Measurements from ENCODE around the gene VPS33A. TPM values are rescaled to one million over a fixed set of nuclear protein-coding genes. Genes with fewer than 3 reads are reported as not detected.

The VPS33A gene
- total RNA-seq, 2 experiments from 2014 or later, result 22.0 to 22.4 TPM

- no peak overlapping the region for H3K27ac Mint-ChIP-seq
- H3K27me3 Mint-ChIP-seq (ENCODE audit: low read depth), result no peaks in the 10 kb centered on the region
- ATAC-seq (no peak), DNase-seq (no peak)
- CTCF ChIA-PET, result no interaction called here
- POLR2A ChIA-PET, result no interaction called here
- peaks cover 23% of the 10 kb centered on the region for H3K36me3 Mint-ChIP-seq (ENCODE audit: low read depth)
- H3K4me3 Mint-ChIP-seq, result no peak overlapping the region
- peaks cover 7% of the 10 kb centered on the region for H3K4me1 Mint-ChIP-seq (ENCODE audit: low read depth)
- H3K9me3 Mint-ChIP-seq (ENCODE audit: insufficient read depth), result no peaks in the 10 kb centered on the region
These were observed 16.2 kb downstream of the VPS33A start for GRCh38 chr12:122250047-122250446.

DNA sequence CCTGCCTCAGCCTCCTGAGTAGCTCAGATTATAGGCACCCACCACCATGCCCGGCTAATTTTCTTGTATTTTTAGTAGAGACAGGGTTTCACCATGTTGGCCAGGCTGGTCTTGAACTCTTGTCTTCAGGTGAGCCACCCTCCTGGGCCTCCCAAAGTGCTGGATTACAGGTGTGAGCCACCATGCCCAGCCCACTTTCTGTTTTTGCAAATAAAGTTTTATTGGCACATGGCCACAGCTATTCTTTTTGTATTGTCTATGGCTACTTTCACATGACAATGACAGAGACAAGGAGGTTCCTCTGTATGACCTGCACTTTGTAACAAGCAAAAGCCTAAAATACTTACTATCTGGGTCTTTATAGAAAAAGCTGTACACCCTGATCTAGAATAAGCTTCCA lies 20.7 kb downstream of the VPS33A start:
- H3K27ac Mint-ChIP-seq, result peak overlapping the region; percentile 55
- no peaks in the 10 kb centered on the region for H3K9me3 Mint-ChIP-seq (ENCODE audit: insufficient read depth)
- DNase-seq (no peak), ATAC-seq (no peak)
- H3K4me1 Mint-ChIP-seq (ENCODE audit: low read depth), result peaks cover 19% of the 10 kb centered on the region
- H3K27me3 Mint-ChIP-seq (ENCODE audit: low read depth), result no peaks in the 10 kb centered on the region
- ChIA-PET CTCF (interaction anchor here (0.9 to 1.7 kb wide), 6 partner anchors 17 to 91 kb away, joined by 3 to 6 read pairs (median 4); partner anchors contain the start of gene VPS33A), POLR2A (interaction anchor here (0.6 to 2.1 kb wide), 2 partner anchors 18 to 231 kb away, joined by 4 to 22 read pairs; partner anchors contain the start of gene DIABLO)
- H3K4me3 Mint-ChIP-seq, result peak overlapping the region; percentile 8
- H3K36me3 Mint-ChIP-seq (ENCODE audit: low read depth), result peaks cover 33% of the 10 kb centered on the region

GRCh38 chr12:122244565-122245371 lies 21.5 kb downstream of the VPS33A start:
- Mint-ChIP-seq H3K27me3 (ENCODE audit: low read depth) (no peaks in the 10 kb centered on the region), H3K9me3 (ENCODE audit: insufficient read depth) (no peaks in the 10 kb centered on the region), H3K36me3 (ENCODE audit: low read depth) (peaks cover 27% of the 10 kb centered on the region), H3K4me1 (ENCODE audit: low read depth) (peaks cover 19% of the 10 kb centered on the region), H3K4me3 (peak overlapping the region; percentile 63), H3K27ac (peak overlapping the region; percentile 84)
- CTCF ChIA-PET, result interaction anchor here (0.7 to 1.7 kb wide), 12 partner anchors 15 to 155 kb away, joined by 3 to 6 read pairs (median 4); partner anchors contain the start of gene VPS33A
- POLR2A ChIA-PET, result interaction anchor here (0.6 to 2.1 kb wide), 2 partner anchors 18 to 403 kb away, joined by 4 to 22 read pairs; partner anchors contain the start of gene DIABLO
- peak; percentile 27 for DNase-seq
- ATAC-seq, result peak; percentile 71

DNA sequence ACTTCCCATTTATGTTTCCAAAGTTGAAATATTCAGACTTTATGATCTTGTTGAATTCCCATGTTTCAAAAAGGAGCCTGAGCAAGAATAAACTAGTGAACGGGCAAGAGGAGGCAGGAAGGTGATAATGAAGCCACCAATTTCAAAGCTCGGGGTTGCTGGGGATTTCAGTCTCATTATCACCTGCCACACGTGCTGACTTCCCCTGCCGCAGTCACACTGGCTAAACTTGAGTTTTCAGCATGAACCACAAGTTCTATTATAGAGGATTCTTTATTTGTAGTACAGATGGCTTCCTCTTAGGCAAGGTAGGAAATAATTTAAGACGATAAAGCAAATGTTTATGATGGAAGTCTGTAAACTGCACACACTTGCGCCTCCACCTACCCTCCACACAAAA lies 22.3 kb downstream of the VPS33A start:
- Mint-ChIP-seq H3K9me3 (ENCODE audit: insufficient read depth) (no peaks in the 10 kb centered on the region), H3K4me1 (ENCODE audit: low read depth) (peaks cover 19% of the 10 kb centered on the region), H3K4me3 (peak overlapping the region; percentile 63), H3K36me3 (ENCODE audit: low read depth) (peaks cover 21% of the 10 kb centered on the region), H3K27ac (peak overlapping the region; percentile 84), H3K27me3 (ENCODE audit: low read depth) (no peaks in the 10 kb centered on the region)
- ATAC-seq (no peak), DNase-seq (no peak)
- ChIA-PET CTCF (interaction anchor here (1.0 to 1.7 kb wide), 7 partner anchors 14 to 112 kb away, joined by 3 to 6 read pairs (median 4); partner anchors contain the start of gene VPS33A), POLR2A (interaction anchor here (2.1 kb wide), 1 partner anchor 17 kb away, joined by 22 read pairs; the partner anchor contains the start of gene DIABLO)

DNA sequence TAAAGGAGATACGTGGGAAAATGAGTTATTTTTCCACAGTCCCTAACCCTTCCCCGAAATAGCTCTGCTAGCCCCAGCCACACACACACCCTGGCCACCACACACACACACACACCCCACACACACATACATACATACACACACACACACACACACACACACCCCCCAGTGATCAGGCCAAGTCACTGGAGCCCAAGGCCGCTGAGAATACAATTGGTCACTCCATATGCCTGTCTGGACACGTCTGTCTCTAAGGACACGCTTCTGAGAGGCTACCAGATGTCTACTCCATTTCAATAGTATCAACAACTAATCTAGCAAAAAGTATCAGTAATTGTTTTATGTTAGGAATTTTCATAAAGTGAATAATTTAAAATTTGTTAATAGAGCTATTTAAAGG lies 27.4 kb downstream of the VPS33A start:
- H3K27me3 Mint-ChIP-seq (ENCODE audit: low read depth), result no peaks in the 10 kb centered on the region
- peaks cover under 1% of the 10 kb centered on the region for H3K4me1 Mint-ChIP-seq (ENCODE audit: low read depth)
- H3K4me3 Mint-ChIP-seq, result no peak overlapping the region
- no peaks in the 10 kb centered on the region for H3K9me3 Mint-ChIP-seq (ENCODE audit: insufficient read depth)
- ATAC-seq (no peak), DNase-seq (no peak)
- ChIA-PET CTCF (no interaction called here), POLR2A (no interaction called here)
- peaks cover 19% of the 10 kb centered on the region for H3K36me3 Mint-ChIP-seq (ENCODE audit: low read depth)
- peak overlapping the region; percentile 8 for H3K27ac Mint-ChIP-seq

DNA sequence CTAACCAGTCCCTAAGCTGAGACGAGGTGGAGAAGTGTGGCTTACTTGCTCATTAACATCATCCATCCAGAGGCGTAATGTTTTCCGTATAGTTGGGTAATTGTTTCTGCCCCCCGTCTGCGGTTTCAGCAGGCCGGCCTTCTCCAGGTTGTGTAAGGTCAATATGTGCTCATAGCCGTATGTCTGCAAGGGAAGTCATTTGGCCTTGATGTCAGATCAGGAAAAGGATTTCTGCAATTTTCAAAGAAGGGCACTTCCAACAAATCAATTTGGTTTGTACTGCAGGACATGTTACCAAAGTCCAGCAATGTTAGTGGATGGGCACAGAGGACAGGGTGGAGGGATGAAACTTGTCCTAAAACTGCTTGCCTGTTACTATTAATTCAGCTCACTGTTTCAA lies 30.6 kb downstream of the VPS33A start:
- Mint-ChIP-seq H3K27me3 (ENCODE audit: low read depth) (no peaks in the 10 kb centered on the region), H3K4me1 (ENCODE audit: low read depth) (no peaks in the 10 kb centered on the region), H3K4me3 (no peak overlapping the region), H3K9me3 (ENCODE audit: insufficient read depth) (no peaks in the 10 kb centered on the region), H3K36me3 (ENCODE audit: low read depth) (peaks cover 24% of the 10 kb centered on the region), H3K27ac (no peak overlapping the region)
- CTCF ChIA-PET, result interaction anchor here (0.6 kb wide), 1 partner anchor 10 kb away, joined by 3 read pairs; the partner anchor contains the start of gene DIABLO
- POLR2A ChIA-PET, result no interaction called here
- ATAC-seq, result no peak
- DNase-seq, result no peak

- DNase-seq (no peak), ATAC-seq (no peak)
- peaks cover 23% of the 10 kb centered on the region for H3K36me3 Mint-ChIP-seq (ENCODE audit: low read depth)
- no peak overlapping the region for H3K27ac Mint-ChIP-seq
- ChIA-PET POLR2A (no interaction called here), CTCF (no interaction called here)
- H3K27me3 Mint-ChIP-seq (ENCODE audit: low read depth), result no peaks in the 10 kb centered on the region
- peaks cover 7% of the 10 kb centered on the region for H3K4me1 Mint-ChIP-seq (ENCODE audit: low read depth)
- H3K9me3 Mint-ChIP-seq (ENCODE audit: insufficient read depth), result no peaks in the 10 kb centered on the region
- H3K4me3 Mint-ChIP-seq, result no peak overlapping the region
These were observed 33.6 kb downstream of the VPS33A start for GRCh38 chr12:122232691-122233090.

- H3K27ac Mint-ChIP-seq, result no peak overlapping the region
- H3K36me3 Mint-ChIP-seq (ENCODE audit: low read depth), result peaks cover 23% of the 10 kb centered on the region
- CTCF ChIA-PET, result interaction anchor here (1.2 kb wide), 1 partner anchor 107 kb away, joined by 4 read pairs; no protein-coding TSS in a partner anchor
- DNase-seq (no peak), ATAC-seq (no peak)
- H3K27me3 Mint-ChIP-seq (ENCODE audit: low read depth), result no peaks in the 10 kb centered on the region
- H3K4me1 Mint-ChIP-seq (ENCODE audit: low read depth), result peaks cover 19% of the 10 kb centered on the region
- H3K4me3 Mint-ChIP-seq, result no peak overlapping the region
- POLR2A ChIA-PET, result no interaction called here
- H3K9me3 Mint-ChIP-seq (ENCODE audit: insufficient read depth), result no peaks in the 10 kb centered on the region
These were observed 35.5 kb downstream of the VPS33A start for GRCh38 chr12:122230798-122231197.

DNA sequence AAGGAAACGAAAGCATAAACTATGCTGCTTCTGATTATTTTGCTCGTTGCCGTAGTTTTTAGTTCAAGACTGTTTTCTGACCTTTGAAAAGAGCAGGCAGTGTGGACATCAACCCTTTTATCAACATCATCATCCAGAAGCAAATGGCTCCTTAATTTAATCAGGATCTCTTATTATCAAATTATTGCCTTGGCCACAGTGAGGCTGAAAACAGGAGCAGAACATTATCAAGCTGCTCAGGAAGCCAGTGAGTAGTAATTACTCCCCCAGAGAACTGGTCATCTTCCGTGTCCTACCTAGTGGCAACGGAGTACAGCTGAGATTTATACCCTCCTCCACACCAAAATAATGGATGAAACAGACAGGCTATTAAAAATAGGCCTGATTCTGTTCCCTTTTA lies 38.2 kb downstream of the VPS33A start:
- DNase-seq (no peak), ATAC-seq (no peak)
- H3K27ac Mint-ChIP-seq, result peak overlapping the region; percentile 17
- H3K4me1 Mint-ChIP-seq (ENCODE audit: low read depth), result peaks cover 34% of the 10 kb centered on the region
- no peaks in the 10 kb centered on the region for H3K9me3 Mint-ChIP-seq (ENCODE audit: insufficient read depth)
- CTCF ChIA-PET, result interaction anchor here (1.0 to 1.8 kb wide), 4 partner anchors 13 to 34 kb away, joined by 3 to 4 read pairs (median 4); no protein-coding TSS in a partner anchor
- POLR2A ChIA-PET, result interaction anchor here (3.1 kb wide), 1 partner anchor 16 kb away, joined by 22 read pairs; no protein-coding TSS in a partner anchor
- no peaks in the 10 kb centered on the region for H3K27me3 Mint-ChIP-seq (ENCODE audit: low read depth)
- H3K4me3 Mint-ChIP-seq, result peak overlapping the region; percentile 89
- peaks cover 25% of the 10 kb centered on the region for H3K36me3 Mint-ChIP-seq (ENCODE audit: low read depth)

- peak; percentile 70 for DNase-seq
- CTCF ChIA-PET, result interaction anchor here (1.0 to 1.8 kb wide), 5 partner anchors 12 to 40 kb away, joined by 3 to 4 read pairs (median 3); no protein-coding TSS in a partner anchor
- ATAC-seq, result peak; percentile 6
- peak overlapping the region; percentile 81 for H3K27ac Mint-ChIP-seq
- peak overlapping the region; percentile 89 for H3K4me3 Mint-ChIP-seq
- peaks cover 29% of the 10 kb centered on the region for H3K36me3 Mint-ChIP-seq (ENCODE audit: low read depth)
- POLR2A ChIA-PET, result interaction anchor here (3.1 kb wide), 1 partner anchor 17 kb away, joined by 22 read pairs; no protein-coding TSS in a partner anchor
- H3K4me1 Mint-ChIP-seq (ENCODE audit: low read depth), result peaks cover 37% of the 10 kb centered on the region
- no peaks in the 10 kb centered on the region for H3K9me3 Mint-ChIP-seq (ENCODE audit: insufficient read depth)
- H3K27me3 Mint-ChIP-seq (ENCODE audit: low read depth), result no peaks in the 10 kb centered on the region
These were observed 39.0 kb downstream of the VPS33A start for GRCh38 chr12:122227341-122227740.

- H3K9me3 Mint-ChIP-seq (ENCODE audit: insufficient read depth), result no peaks in the 10 kb centered on the region
- DNase-seq, result no peak
- peaks cover 29% of the 10 kb centered on the region for H3K36me3 Mint-ChIP-seq (ENCODE audit: low read depth)
- peak; percentile 66 for ATAC-seq
- ChIA-PET POLR2A (interaction anchor here (0.6 to 3.1 kb wide), 8 partner anchors 13 to 300 kb away, joined by 3 to 22 read pairs (median 3); partner anchors contain the start of genes KNTC1, RSRC2 and ZCCHC8), CTCF (interaction anchor here (0.8 to 1.8 kb wide), 9 partner anchors 9 to 391 kb away, joined by 3 to 5 read pairs (median 4); no protein-coding TSS in a partner anchor)
- peak overlapping the region; percentile 81 for H3K27ac Mint-ChIP-seq
- peak overlapping the region; percentile 89 for H3K4me3 Mint-ChIP-seq
- H3K4me1 Mint-ChIP-seq (ENCODE audit: low read depth), result peaks cover 41% of the 10 kb centered on the region
- H3K27me3 Mint-ChIP-seq (ENCODE audit: low read depth), result no peaks in the 10 kb centered on the region
These were observed 39.7 kb downstream of the VPS33A start for GRCh38 chr12:122226366-122227125.
